ENCODE data around the gene EDAR.

DNA sequence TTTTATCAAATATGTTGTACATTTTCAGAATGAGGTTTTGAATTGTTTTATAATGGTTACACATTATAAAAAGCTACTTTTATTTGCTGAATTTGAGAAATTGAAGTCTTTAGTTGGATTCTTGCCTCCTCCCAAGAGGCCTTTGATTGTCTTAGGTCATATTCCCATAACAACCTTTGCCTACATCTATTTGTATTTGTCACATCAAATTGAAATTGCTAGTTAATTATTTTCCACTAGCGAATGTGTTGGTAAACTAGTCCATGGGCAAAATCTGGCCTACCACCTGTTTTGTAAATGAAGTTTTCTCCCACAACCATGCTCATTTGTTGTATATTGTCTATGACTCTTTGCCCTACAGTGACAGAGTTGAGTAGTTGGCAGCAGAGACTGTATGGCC lies 142.0 kb downstream of the EDAR start:
- TF ChIP-seq, protein P1, sequence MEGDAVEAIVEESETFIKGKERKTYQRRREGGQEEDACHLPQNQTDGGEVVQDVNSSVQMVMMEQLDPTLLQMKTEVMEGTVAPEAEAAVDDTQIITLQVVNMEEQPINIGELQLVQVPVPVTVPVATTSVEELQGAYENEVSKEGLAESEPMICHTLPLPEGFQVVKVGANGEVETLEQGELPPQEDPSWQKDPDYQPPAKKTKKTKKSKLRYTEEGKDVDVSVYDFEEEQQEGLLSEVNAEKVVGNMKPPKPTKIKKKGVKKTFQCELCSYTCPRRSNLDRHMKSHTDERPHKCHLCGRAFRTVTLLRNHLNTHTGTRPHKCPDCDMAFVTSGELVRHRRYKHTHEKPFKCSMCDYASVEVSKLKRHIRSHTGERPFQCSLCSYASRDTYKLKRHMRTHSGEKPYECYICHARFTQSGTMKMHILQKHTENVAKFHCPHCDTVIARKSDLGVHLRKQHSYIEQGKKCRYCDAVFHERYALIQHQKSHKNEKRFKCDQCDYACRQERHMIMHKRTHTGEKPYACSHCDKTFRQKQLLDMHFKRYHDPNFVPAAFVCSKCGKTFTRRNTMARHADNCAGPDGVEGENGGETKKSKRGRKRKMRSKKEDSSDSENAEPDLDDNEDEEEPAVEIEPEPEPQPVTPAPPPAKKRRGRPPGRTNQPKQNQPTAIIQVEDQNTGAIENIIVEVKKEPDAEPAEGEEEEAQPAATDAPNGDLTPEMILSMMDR (IDR thresholded peaks at IDR 0.05; ENCODE audit: control extremely low read depth in 1 of 3, insufficient read depth in 1 of 3, low read depth in 1 of 3, low read length in 3 of 3), result no peak
- TF ChIP-seq BCL11A (IDR thresholded peaks at IDR 0.05; ENCODE audit: low read depth in 2 of 2, low read length in 2 of 2) (no peak), KDM1A (IDR thresholded peaks at IDR 0.05; ENCODE audit: borderline replicate concordance, low read length) (no peak), TAF1 (IDR thresholded peaks at IDR 0.05; ENCODE audit: low read depth, low read length) (no peak), POLR2A (IDR thresholded peaks at IDR 0.05; ENCODE audit: control extremely low read depth in 1 of 2, low read depth in 2 of 2, low read length in 2 of 2) (no peak), CHD1 (IDR thresholded peaks at IDR 0.05; ENCODE audit: low read depth, low read length) (no peak), ATF3 (IDR thresholded peaks at IDR 0.05; ENCODE audit: insufficient read depth, low read depth, low read length) (no peak), JUND (IDR thresholded peaks at IDR 0.05; ENCODE audit: low read length) (no peak), MAFK (IDR thresholded peaks at IDR 0.05; ENCODE audit: low read depth, low read length) (no peak)

Data from H1 (cell line).